Uterus (tissue), 4 donors: ENCODE measurements around the gene MAN2A2. TPM values are rescaled to one million over a fixed set of nuclear protein-coding genes. Genes with fewer than 3 reads are reported as not detected.

ENCODE experiments used
- DNase-seq, 2 donors: peaks; one replicate each; pipeline ENCODE4 v3.0.0-alpha.2; 2019 to 2020
- H3K27ac ChIP-seq, 2 donors: fragments of 200-600 bp; sonication (generic); 1 replicate in 1 of 2; 2 replicates in 1 of 2; pipeline ENCODE4 v1.5.1; 2016 to 2018
- H3K27me3 ChIP-seq, 2 donors: fragments of 200-600 bp; sonication (generic); one replicate each; pipeline ENCODE4 v1.5.1; 2018 to 2019; ENCODE audit warnings: control low read depth in 1 of 2
- H3K36me3 ChIP-seq, 2 donors: fragments of 200-600 bp; sonication (generic); one replicate each; pipeline ENCODE4 v1.5.1; 2019; ENCODE audit warnings: control low read depth in 1 of 2
- H3K4me1 ChIP-seq, 2 donors: fragments of 200-600 bp; sonication (generic); one replicate each; pipeline ENCODE4 v1.5.1; 2018 to 2019; ENCODE audit warnings: control low read depth in 1 of 2
- H3K4me3 ChIP-seq, 2 donors: fragments of 200-600 bp; sonication (generic); 1 replicate in 1 of 2; 2 replicates in 1 of 2; pipeline ENCODE4 v1.5.1; 2018 to 2019; ENCODE audit warnings: mild to moderate bottlenecking in 1 of 2
- H3K9me3 ChIP-seq, 2 donors: fragments of 200-600 bp; sonication (generic); one replicate each; pipeline ENCODE4 v1.5.1; 2019; ENCODE audit warnings: control low read depth in 1 of 2
- CTCF ChIP-seq, 4 experiments: fragments of 200-600 bp in 2 of 4; fragments of 450-650 bp in 2 of 4; sonication (generic) in 2 of 4; IDR thresholded peaks; one replicate each; pipeline ENCODE4 v1.5.1; 2016 to 2019; ENCODE audit warnings: antibody characterized with exemption in 4 of 4, mild to moderate bottlenecking in 2 of 4, moderate library complexity in 1 of 4
- POLR2A ChIP-seq, 2 donors: fragments of 450-650 bp; IDR thresholded peaks; one replicate each; pipeline ENCODE4 v1.6.1; 2016; ENCODE audit warnings: antibody characterized with exemption in 2 of 2, mild to moderate bottlenecking in 1 of 2, moderate library complexity in 1 of 2
- intact Hi-C: fragments of 100-400 bp; cut with DNase I; formaldehyde crosslinking; loops from one replicate; pipeline ENCODE4 v1.15.1; 2023; ENCODE audit warnings: low total_unique reads
- total RNA-seq, 4 donors: library from RNA; depleted of rRNA in 3 of 4; stranded (reverse); fragments of >200 nt in 3 of 4; gene quantifications; one replicate each; pipeline versions ENCODE4 v1.1.0 to v1.2.4, GENCODE V29; 2014 to 2023
- donor health status: DM: yes; HTN: yes; CAD: no.

Gene MAN2A2
- total RNA-seq, 4 donors from 2014 or later = 15.9 to 92.0 (median 19.8) TPM

GRCh38 chr15:90862964-90863778 is 39.9 kb upstream of the MAN2A2 start:
- Histone ChIP-seq H3K9me3 (no peaks in the 10 kb centered on the region), H3K27me3 (no peaks in the 10 kb centered on the region), H3K4me3 (no peak overlapping the region), H3K36me3 (no peaks in the 10 kb centered on the region), H3K27ac (no peak overlapping the region), H3K4me1 (no peaks in the 10 kb centered on the region)
- TF ChIP-seq CTCF (IDR thresholded peaks at IDR 0.05) = no peak
- TF ChIP-seq POLR2A (IDR thresholded peaks at IDR 0.05) = no peak
- intact Hi-C loops = no loop called here
- no peak for DNase-seq

DNA sequence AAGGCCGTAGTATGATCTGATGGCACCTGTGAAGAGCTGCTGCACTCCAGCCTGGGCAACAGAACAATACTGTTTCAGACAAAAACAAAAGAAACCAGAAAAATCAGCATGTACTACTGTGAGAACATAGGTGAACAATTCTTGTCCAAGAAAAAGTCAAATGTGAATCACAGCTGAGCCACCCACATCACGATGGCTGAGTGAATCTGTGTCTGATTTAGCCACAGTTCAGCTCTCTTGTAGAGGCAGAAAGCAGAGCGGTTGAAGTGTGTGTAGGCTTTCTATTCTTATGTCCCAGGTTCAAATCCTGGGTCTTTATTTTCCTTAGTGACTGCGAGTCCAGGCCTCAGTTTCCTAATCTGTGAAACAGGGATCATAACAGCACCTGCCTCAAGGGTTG is 39.1 kb upstream of the MAN2A2 start:
- H3K9me3 ChIP-seq = no peaks in the 10 kb centered on the region
- H3K27me3 ChIP-seq = no peaks in the 10 kb centered on the region
- H3K36me3 ChIP-seq = no peaks in the 10 kb centered on the region
- intact Hi-C loops = no loop called here
- TF ChIP-seq CTCF (IDR thresholded peaks at IDR 0.05) (no peak), POLR2A (IDR thresholded peaks at IDR 0.05) (no peak)
- H3K27ac ChIP-seq = no peak overlapping the region
- H3K4me1 ChIP-seq = no peaks in the 10 kb centered on the region
- DNase-seq = no peak
- H3K4me3 ChIP-seq = no peak overlapping the region

- no peak for DNase-seq
- H3K9me3 ChIP-seq = no peaks in the 10 kb centered on the region
- no peaks in the 10 kb centered on the region for H3K4me1 ChIP-seq
- H3K4me3 ChIP-seq = no peak overlapping the region
- no peaks in the 10 kb centered on the region for H3K27me3 ChIP-seq
- no peak overlapping the region for H3K27ac ChIP-seq
- TF ChIP-seq CTCF (IDR thresholded peaks at IDR 0.05) (no peak), POLR2A (IDR thresholded peaks at IDR 0.05) (no peak)
- intact Hi-C loops = no loop called here
- no peaks in the 10 kb centered on the region for H3K36me3 ChIP-seq
Observed at GRCh38 chr15:90864507-90864906, 38.6 kb upstream of the MAN2A2 start.

DNA sequence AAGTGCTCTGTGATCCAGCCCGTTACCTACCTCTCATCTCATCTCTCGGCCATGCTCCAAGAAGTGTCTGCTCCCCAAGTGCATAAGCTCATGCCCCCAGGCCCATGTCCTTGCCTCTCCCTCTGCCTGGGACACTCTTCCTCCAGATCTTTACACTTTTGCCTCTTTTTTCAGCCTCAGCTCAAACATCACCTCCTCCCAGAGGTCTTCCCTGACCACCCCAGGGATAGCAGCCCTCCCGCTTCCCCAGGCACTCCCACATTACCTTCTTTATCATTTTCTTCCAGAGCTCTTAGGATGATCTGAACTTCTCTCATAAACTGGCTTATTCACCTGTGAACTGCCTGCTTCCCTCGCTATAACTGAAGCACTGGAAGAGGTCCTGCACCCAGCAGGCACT is 37.4 kb upstream of the MAN2A2 start:
- Histone ChIP-seq H3K36me3 (no peaks in the 10 kb centered on the region), H3K4me1 (peaks cover 0 to 3% of the 10 kb centered on the region in 2 donors), H3K27me3 (no peaks in the 10 kb centered on the region), H3K9me3 (no peaks in the 10 kb centered on the region), H3K4me3 (no peak overlapping the region), H3K27ac (no peak overlapping the region)
- intact Hi-C loops = no loop called here
- no peak for DNase-seq
- TF ChIP-seq CTCF (IDR thresholded peaks at IDR 0.05) (no peak), POLR2A (IDR thresholded peaks at IDR 0.05) (no peak)

GRCh38 chr15:90866161-90866715 is 36.9 kb upstream of the MAN2A2 start:
- no peak for DNase-seq
- H3K27ac ChIP-seq = no peak overlapping the region
- TF ChIP-seq POLR2A (IDR thresholded peaks at IDR 0.05) (no peak), CTCF (IDR thresholded peaks at IDR 0.05) (no peak)
- no peaks in the 10 kb centered on the region for H3K27me3 ChIP-seq
- peaks cover 0 to 5% of the 10 kb centered on the region in 2 donors for H3K4me1 ChIP-seq
- no peaks in the 10 kb centered on the region for H3K36me3 ChIP-seq
- no peaks in the 10 kb centered on the region for H3K9me3 ChIP-seq
- intact Hi-C loops = no loop called here
- no peak overlapping the region for H3K4me3 ChIP-seq
